K562 (cell line): ENCODE results near the gene HOXA5. TPM values are rescaled to one million over a fixed set of nuclear protein-coding genes. Genes with fewer than 3 reads are reported as not detected.

Source experiments
- ATAC-seq: fragments of 200-7000 bp; cut with Tn5 transposase; 3 replicates; pipeline ENCODE4 v1.9.1; 2020; ENCODE audit warnings: moderate library complexity
- BruUV-seq: library from RNA; stranded (reverse); fragments of 400-500 nt; replicated peaks from 2 replicates; lab custom pipeline; 2021; lab: Mats Ljungman, UMichigan
- CTCF ChIA-PET: fragments of 300-600 bp; formaldehyde crosslinking; extraction: SDS; loops from one replicate; lab custom pipeline; 2021; ENCODE audit warnings: low intra/inter-chr PET ratio; lab: Yijun Ruan, JAX
- POLR2A ChIA-PET: fragments of 300-600, 350-650 bp; sonication (Branson Sonifier 250); formaldehyde crosslinking; extraction: SDS; loops from one replicate; lab custom pipeline; 2021; ENCODE audit warnings: antibody characterized with exemption, inconsistent platforms; lab: Yijun Ruan, JAX
- DNase-seq, 4 experiments: peaks; one replicate each; pipeline versions ENCODE4 v3.0.0 to v3.0.0-alpha.2; 2011 to 2018; ENCODE audit warnings: low spot score in 3 of 4, mixed read lengths in 3 of 4; ENCODE audit errors: extremely low read depth in 1 of 4
- FAIRE-seq: peaks from 2 replicates; lab custom pipeline; 2011; peaks lifted over from hg19 to GRCh38; lab: Jason Lieb, UNC
- H2AFZ ChIP-seq: 2 replicates; pipeline ENCODE4 v1.6.0; 2011; ENCODE audit warnings: low read depth, low read length, control low read depth, inconsistent platforms
- H3K27ac ChIP-seq: fragments of 200-600 bp; 3 replicates; pipeline ENCODE4 v1.8.0; 2011; ENCODE audit warnings: low read depth, mild to moderate bottlenecking, control low read depth, inconsistent platforms, low read length, moderate library complexity, mixed read lengths; ENCODE audit errors: extremely low read depth
- H3K27me3 ChIP-seq, 2 experiments: fragments of 300-600 bp in 1 of 2; 2 replicates in 1 of 2; 3 replicates in 1 of 2; pipeline versions ENCODE4 v1.6.0 to v1.8.0; 2011; ENCODE audit warnings: inconsistent platforms in 2 of 2, low read length in 2 of 2, mild to moderate bottlenecking in 1 of 2, mixed read lengths in 1 of 2, moderate library complexity in 1 of 2; ENCODE audit not compliant: control insufficient read depth in 2 of 2, insufficient read depth in 2 of 2
- H3K36me3 ChIP-seq: fragments of 300-600 bp; 3 replicates; pipeline ENCODE4 v1.8.0; 2011; ENCODE audit warnings: mild to moderate bottlenecking, low read length, inconsistent platforms; ENCODE audit not compliant: control insufficient read depth, insufficient read depth
- H3K4me1 ChIP-seq, 2 experiments: fragments of 200-600 bp in 1 of 2; replicated peaks in 1 of 2; 2 replicates in 1 of 2; 3 replicates in 1 of 2; pipeline versions ENCODE4 v1.5.1 to v1.8.0; 2011; ENCODE audit warnings: inconsistent platforms in 2 of 2, low read length in 2 of 2, mild to moderate bottlenecking in 1 of 2, mixed read lengths in 1 of 2, moderate library complexity in 1 of 2; ENCODE audit not compliant: control insufficient read depth in 2 of 2, insufficient read depth in 2 of 2
- H3K4me2 ChIP-seq: 2 replicates; pipeline ENCODE4 v1.6.1; 2011; ENCODE audit warnings: low read length, control low read depth, inconsistent platforms, mixed read lengths; ENCODE audit not compliant: insufficient read depth
- H3K4me3 ChIP-seq: fragments of 200-600 bp; sonication (generic), shearing (Covaris generic); 2 replicates; pipeline ENCODE4 v1.5.1; 2016; ENCODE audit warnings: control low read depth, inconsistent platforms
- H3K79me2 ChIP-seq: fragments of 200-600 bp; 3 replicates; pipeline ENCODE4 v1.8.0; 2011; ENCODE audit warnings: low read length, inconsistent platforms; ENCODE audit not compliant: control insufficient read depth, insufficient read depth
- H3K9ac ChIP-seq, 2 experiments: 2 replicates each; pipeline versions ENCODE4 v1.6.0 to v1.6.1; 2011; ENCODE audit warnings: low read depth in 2 of 2, low read length in 2 of 2, control low read depth in 1 of 2, inconsistent platforms in 1 of 2, mild to moderate bottlenecking in 1 of 2, mixed read lengths in 1 of 2; ENCODE audit not compliant: insufficient read depth in 1 of 2
- H3K9me1 ChIP-seq: one replicate; pipeline ENCODE4 v1.6.0; 2011; ENCODE audit warnings: inconsistent platforms, mild to moderate bottlenecking, low read length, moderate library complexity; ENCODE audit not compliant: control insufficient read depth, insufficient read depth
- H3K9me3 ChIP-seq: replicated peaks from 2 replicates; pipeline ENCODE4 v1.5.1; 2011; ENCODE audit warnings: low read depth, low read length, inconsistent platforms; ENCODE audit not compliant: control insufficient read depth, insufficient read depth
- H4K20me1 ChIP-seq: replicated peaks from 2 replicates; pipeline ENCODE4 v1.6.1; 2011; ENCODE audit warnings: low read length, inconsistent platforms, mixed read lengths; ENCODE audit not compliant: control insufficient read depth, insufficient read depth
- HNRNPH1 ChIP-seq: fragments of 200-400 bp; formaldehyde crosslinking; optimal IDR thresholded peaks from 2 replicates; pipeline ENCODE3; 2017; ENCODE audit warnings: low read depth, mild to moderate bottlenecking, low read length, moderate library complexity
- HNRNPK ChIP-seq: fragments of 200-400 bp; formaldehyde crosslinking; IDR thresholded peaks from one replicate; pipeline ENCODE4 v1.6.1; 2018; ENCODE audit warnings: mild to moderate bottlenecking, low read depth, low read length; ENCODE audit not compliant: poor library complexity, severe bottlenecking
- RNF219 ChIP-seq: fragments of 250-450 bp; sonication (Bioruptor Pico); IDR thresholded peaks from 2 replicates; pipeline ENCODE4 v1.5.0; 2022; ENCODE audit warnings: mild to moderate bottlenecking
- WGBS: fragments of 100-300 bp; shearing (Covaris generic); methylation state at CpG from one replicate; pipeline ENCODE4 v1.1.6; 2016; ENCODE audit warnings: low coverage, mixed read lengths; ENCODE audit not compliant: insufficient coverage; ENCODE audit errors: missing lambda C conversion rate; 5-methylcytosine and 5-hydroxymethylcytosine counted together
- in situ Hi-C: fragments of 300-500 bp; cut with MboI; formaldehyde crosslinking; loops from 4 replicates; pipeline ENCODE4 v1.15.0; 2018; ENCODE audit warnings: inconsistent platforms, mixed read lengths
- intact Hi-C: fragments of 100-400 bp; cut with micrococcal nuclease; formaldehyde crosslinking; loops from 2 replicates; pipeline ENCODE4 v1.14.2; 2022
- polyA plus RNA-seq, 8 experiments: library from polyadenylated mRNA; depleted of rRNA in 4 of 8; stranded (reverse) in 5 of 8; unstranded in 3 of 8; fragments of >200 nt; fragmentation: Nextera tagmentation in 2 of 8; fragmentation: Illumina TruSeq in 1 of 8; extraction: Ambion mirVana in 2 of 8; extraction: Trizol in 1 of 8; gene quantifications; 2 replicates each; pipeline versions ENCODE4 v1.2.1 to v1.2.3, GENCODE V29; 2011 to 2014; ENCODE audit warnings: inconsistent platforms in 1 of 8, missing spikeins in 1 of 8
- total RNA-seq, 7 experiments: library from RNA; depleted of rRNA in 6 of 7; stranded (reverse); fragments of >200 nt in 6 of 7; fragmentation: Illumina TruSeq in 2 of 7; extraction: Trizol in 2 of 7; gene quantifications; 2 replicates each; pipeline versions ENCODE4 v1.2.1 to v1.2.3, GENCODE V29; 2011 to 2021; ENCODE audit warnings: low replicate concordance in 1 of 7

Gene HOXA5
- total and polyA plus RNA-seq, 9 of the 15 experiments (the other 6 are each of a cell fraction or from before 2014, with no cell fraction given) = 0.13 TPM; not detected in 8

GRCh38 chr7:27131390-27131819 is 12.1 kb downstream of the HOXA5 start:
- no peak overlapping the region for H2AFZ ChIP-seq
- no peak for FAIRE-seq
- H3K27ac ChIP-seq = no peak overlapping the region
- no peaks in the 10 kb centered on the region for H3K9me3 ChIP-seq
- no peak for ATAC-seq
- H3K79me2 ChIP-seq = no peaks in the 10 kb centered on the region
- no peak overlapping the region for H3K4me3 ChIP-seq
- intact Hi-C loops (no loop called here), in situ Hi-C loops (no loop called here)
- no TSS peak for BruUV-seq
- H3K9ac ChIP-seq = no peak overlapping the region
- CTCF ChIA-PET = no interaction called here
- WGBS = under 1% methylated on average over 12 of the region's 12 CpGs
- H3K36me3 ChIP-seq = no peaks in the 10 kb centered on the region
- no peak for DNase-seq
- H3K4me1 ChIP-seq = peaks cover 0 to 7% of the 10 kb centered on the region in 2 experiments; a peak in 1 of 5 replicates
- H3K4me2 ChIP-seq = no peak overlapping the region
- TF ChIP-seq HNRNPK (no peak), HNRNPH1 (no peak), RNF219 (no peak)
- POLR2A ChIA-PET = interaction anchor here (0.7 kb wide), 2 partner anchors 18 to 459 kb away, joined by 3 read pairs; no protein-coding TSS in a partner anchor
- H3K27me3 ChIP-seq = peaks cover 16 to 24% of the 10 kb centered on the region in 2 experiments
- no peaks in the 10 kb centered on the region for H3K9me1 ChIP-seq
- H4K20me1 ChIP-seq = no peaks in the 10 kb centered on the region; the same call in 1 of the 2 replicates
